ENCODE results near the gene OR9G1.
"Not testable (repeated sequence)": the region's sequence is repeated elsewhere in the genome, so short reads cannot be mapped to it uniquely, and the experiment has no call there.

DNA sequence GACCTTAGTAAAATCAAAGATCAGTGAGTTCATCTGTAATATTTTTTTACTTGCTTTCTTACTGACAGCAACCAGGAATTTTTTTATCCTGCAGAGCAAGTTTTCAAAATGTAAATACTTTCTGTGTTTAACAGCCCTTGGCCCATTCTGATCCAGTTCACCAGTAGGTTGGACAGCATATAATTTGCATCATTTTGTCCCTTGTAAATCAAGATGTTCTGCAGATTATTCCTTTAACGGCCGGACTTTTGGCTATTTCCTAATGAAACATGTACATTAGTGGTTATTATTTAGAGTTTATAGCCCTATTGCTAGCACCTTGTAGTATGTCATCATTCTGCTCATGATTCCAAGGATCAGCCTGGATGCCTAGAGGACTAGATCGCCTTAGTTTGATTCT, 7.7 kb upstream of the OR9G1 start:
- not testable (repeated sequence) for TF ChIP-seq POLR2A, CTCF, POLR2AphosphoS5 (IDR thresholded peaks at IDR 0.05)
